ENCODE results near the gene RPL12. TPM values are rescaled to one million over a fixed set of nuclear protein-coding genes. Genes with fewer than 3 reads are reported as not detected.

The RPL12 gene
- total and polyA plus RNA-seq, 2 donors (not counting 1 experiment from before 2014, with no cell fraction given) = 1,334 to 3,459 TPM

- Mint-ChIP-seq H3K9me3 (ENCODE audit: insufficient read depth) (no peaks in the 10 kb centered on the region), H3K27me3 (no peaks in the 10 kb centered on the region), H3K27ac (no peak overlapping the region), H3K4me3 (no peak overlapping the region), H3K4me1 (peaks cover 12% of the 10 kb centered on the region)
- 80% methylated on average over 8 of the region's 9 CpGs for WGBS (ENCODE audit: insufficient coverage)
- no peak overlapping the region for H3K4me2 ChIP-seq (replicated peaks; ENCODE audit: low read depth, low read length, poor library complexity, severe bottlenecking)
- no peak overlapping the region for H3K9ac ChIP-seq (ENCODE audit: low read length)
- peaks cover 0 to 52% of the 10 kb centered on the region in 2 experiments for H3K36me3 ChIP-seq (replicated peaks in 1 of 2; ENCODE audit: control extremely low read depth in 1 of 2, control insufficient read depth in 1 of 2, extremely low read depth in 1 of 2, insufficient read depth in 2 of 2, low read length in 1 of 2)
- no peak overlapping the region for H3K4me3 ChIP-seq (ENCODE audit: control extremely low read depth in 1 of 5, extremely low read depth in 1 of 5, insufficient read depth in 1 of 5, low read depth in 2 of 5, low read length in 4 of 5)
- DNase-seq = no peak
- H2AFZ ChIP-seq (ENCODE audit: insufficient read depth, low read depth, low read length, poor library complexity, severe bottlenecking) = no peak overlapping the region
- H3K27ac ChIP-seq (ENCODE audit: low read length in 2 of 2) = no peak overlapping the region
- no peaks in the 10 kb centered on the region for H3K27me3 ChIP-seq (replicated peaks in 1 of 4; ENCODE audit: control extremely low read depth in 1 of 4, control insufficient read depth in 3 of 4, insufficient read depth in 4 of 4, low read length in 3 of 4)
- no peaks in the 10 kb centered on the region for H3K79me2 ChIP-seq (ENCODE audit: control insufficient read depth, insufficient read depth, low read length)
- intact Hi-C loops (cut with micrococcal nuclease) = loop anchor here (10.0 kb wide), 1 partner anchor 816 kb away; the partner anchor contains the start of genes GOLGA2 and SWI5
- no peaks in the 10 kb centered on the region for H4K20me1 ChIP-seq (ENCODE audit: control insufficient read depth, insufficient read depth, low read length, poor library complexity, severe bottlenecking)
- no peaks in the 10 kb centered on the region for H3K9me3 ChIP-seq (ENCODE audit: control extremely low read depth in 1 of 3, control insufficient read depth in 2 of 3, insufficient read depth in 1 of 3, low read length in 2 of 3)
- TF ChIP-seq EZH2 (IDR thresholded peaks at IDR 0.05; ENCODE audit: borderline replicate concordance, insufficient read depth, low read depth, low read length, poor library complexity, severe bottlenecking) (no peak), CTCF (IDR thresholded peaks at IDR 0.05) (no peak)
- POLR2A ChIA-PET = no interaction called here
- H3K4me1 ChIP-seq (ENCODE audit: control insufficient read depth in 2 of 2, insufficient read depth in 2 of 2, low read length in 2 of 2) = peaks cover 7 to 13% of the 10 kb centered on the region in 2 donors
- CTCF ChIA-PET = no interaction called here
- no peak for ATAC-seq (ENCODE audit: low read depth)
These were observed 7.7 kb upstream of the RPL12 start for GRCh38 chr9:127458921-127459320.

- H3K9me3 Mint-ChIP-seq (ENCODE audit: insufficient read depth) = no peaks in the 10 kb centered on the region
- Histone ChIP-seq H3K9me3 (ENCODE audit: control extremely low read depth in 1 of 3, control insufficient read depth in 2 of 3, insufficient read depth in 1 of 3, low read length in 2 of 3) (no peaks in the 10 kb centered on the region), H3K4me2 (replicated peaks; ENCODE audit: low read depth, low read length, poor library complexity, severe bottlenecking) (no peak overlapping the region), H3K36me3 (replicated peaks in 1 of 2; ENCODE audit: control extremely low read depth in 1 of 2, control insufficient read depth in 1 of 2, extremely low read depth in 1 of 2, insufficient read depth in 2 of 2, low read length in 1 of 2) (peaks cover 0 to 41% of the 10 kb centered on the region in 2 experiments), H4K20me1 (ENCODE audit: control insufficient read depth, insufficient read depth, low read length, poor library complexity, severe bottlenecking) (no peaks in the 10 kb centered on the region), H3K27me3 (replicated peaks in 1 of 4; ENCODE audit: control extremely low read depth in 1 of 4, control insufficient read depth in 3 of 4, insufficient read depth in 4 of 4, low read length in 3 of 4) (no peaks in the 10 kb centered on the region), H3K27ac (ENCODE audit: low read length in 2 of 2) (no peak overlapping the region), H2AFZ (ENCODE audit: insufficient read depth, low read depth, low read length, poor library complexity, severe bottlenecking) (no peak overlapping the region), H3K4me1 (ENCODE audit: control insufficient read depth in 2 of 2, insufficient read depth in 2 of 2, low read length in 2 of 2) (peaks cover 10 to 19% of the 10 kb centered on the region in 2 donors), H3K4me3 (ENCODE audit: control extremely low read depth in 1 of 5, extremely low read depth in 1 of 5, insufficient read depth in 1 of 5, low read depth in 2 of 5, low read length in 4 of 5) (no peak overlapping the region), H3K79me2 (ENCODE audit: control insufficient read depth, insufficient read depth, low read length) (no peaks in the 10 kb centered on the region), H3K9ac (ENCODE audit: low read length) (no peak overlapping the region)
- H3K27me3 Mint-ChIP-seq = no peaks in the 10 kb centered on the region
- intact Hi-C loops (cut with micrococcal nuclease) = loop anchor here (10.0 kb wide), 1 partner anchor 817 kb away; the partner anchor contains the start of genes GOLGA2 and SWI5
- no peak overlapping the region for H3K4me3 Mint-ChIP-seq
- CTCF ChIA-PET = no interaction called here
- no peak for ATAC-seq (ENCODE audit: low read depth)
- 94% methylated on average over 16 of the region's 17 CpGs for WGBS (ENCODE audit: insufficient coverage)
- DNase-seq = no peak
- POLR2A ChIA-PET = interaction anchor here (0.7 kb wide), 1 partner anchor 34 kb away, joined by 4 read pairs; no protein-coding TSS in a partner anchor
- H3K4me1 Mint-ChIP-seq = peaks cover 16% of the 10 kb centered on the region
- TF ChIP-seq EZH2 (IDR thresholded peaks at IDR 0.05; ENCODE audit: borderline replicate concordance, insufficient read depth, low read depth, low read length, poor library complexity, severe bottlenecking) = no peak
- TF ChIP-seq CTCF (IDR thresholded peaks at IDR 0.05) = no peak
- no peak overlapping the region for H3K27ac Mint-ChIP-seq
These were observed 6.1 kb upstream of the RPL12 start for GRCh38 chr9:127457191-127457878.
